OCI-LY1 (cell line): ENCODE measurements around the gene PABPN1L.

Source experiments
- EZH2 ChIP-seq: fragments of 200-600 bp; sonication (generic), shearing (Covaris generic); IDR thresholded peaks from 2 replicates; pipeline ENCODE4 v1.8.0; 2017; ENCODE audit warnings: borderline replicate concordance, mixed run types, mild to moderate bottlenecking, antibody characterized with exemption, low read length, moderate library complexity, mixed read lengths
- TF ChIP-seq, protein P1 (sequence below): fragments of 200-600 bp; sonication (generic), shearing (Covaris generic); IDR thresholded peaks from 2 replicates; pipeline ENCODE4 v1.5.1; 2017; ENCODE audit warnings: mild to moderate bottlenecking, antibody characterized with exemption, low read length, moderate library complexity, mixed read lengths

DNA sequence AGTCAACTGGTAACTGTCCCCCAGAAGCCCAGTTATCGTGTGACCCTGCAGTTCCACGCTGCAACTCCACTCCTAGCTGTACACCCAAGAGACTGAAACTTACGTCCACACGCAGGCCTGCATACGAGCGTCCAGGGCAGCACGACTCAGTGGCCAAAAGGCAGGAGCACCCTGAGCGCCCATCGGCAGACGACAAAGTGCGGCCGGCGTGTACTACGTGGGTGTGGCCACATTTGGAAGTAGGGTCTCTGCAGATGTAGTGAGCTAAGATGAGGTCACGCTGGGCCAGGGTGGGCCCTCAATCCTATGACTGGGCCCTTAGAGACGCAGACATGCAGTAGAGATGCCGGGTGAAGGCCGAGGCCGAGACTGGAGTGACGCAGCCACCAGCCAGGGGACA lies 23.2 kb downstream of the PABPN1L start:
- TF ChIP-seq EZH2 = no peak
- TF ChIP-seq, protein P1, sequence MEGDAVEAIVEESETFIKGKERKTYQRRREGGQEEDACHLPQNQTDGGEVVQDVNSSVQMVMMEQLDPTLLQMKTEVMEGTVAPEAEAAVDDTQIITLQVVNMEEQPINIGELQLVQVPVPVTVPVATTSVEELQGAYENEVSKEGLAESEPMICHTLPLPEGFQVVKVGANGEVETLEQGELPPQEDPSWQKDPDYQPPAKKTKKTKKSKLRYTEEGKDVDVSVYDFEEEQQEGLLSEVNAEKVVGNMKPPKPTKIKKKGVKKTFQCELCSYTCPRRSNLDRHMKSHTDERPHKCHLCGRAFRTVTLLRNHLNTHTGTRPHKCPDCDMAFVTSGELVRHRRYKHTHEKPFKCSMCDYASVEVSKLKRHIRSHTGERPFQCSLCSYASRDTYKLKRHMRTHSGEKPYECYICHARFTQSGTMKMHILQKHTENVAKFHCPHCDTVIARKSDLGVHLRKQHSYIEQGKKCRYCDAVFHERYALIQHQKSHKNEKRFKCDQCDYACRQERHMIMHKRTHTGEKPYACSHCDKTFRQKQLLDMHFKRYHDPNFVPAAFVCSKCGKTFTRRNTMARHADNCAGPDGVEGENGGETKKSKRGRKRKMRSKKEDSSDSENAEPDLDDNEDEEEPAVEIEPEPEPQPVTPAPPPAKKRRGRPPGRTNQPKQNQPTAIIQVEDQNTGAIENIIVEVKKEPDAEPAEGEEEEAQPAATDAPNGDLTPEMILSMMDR = no peak
